IMR-90 (cell line): ENCODE data around the gene CMTM7. TPM values are rescaled to one million over a fixed set of nuclear protein-coding genes. Genes with fewer than 3 reads are reported as not detected.

Experiments
- ATAC-seq: fragments of 200-7000 bp; cut with Tn5 transposase; 2 replicates; pipeline ENCODE4 v1.9.1; 2020; ENCODE audit warnings: low read depth, mild to moderate bottlenecking, moderate library complexity
- BruUV-seq: library from RNA; stranded (reverse); fragments of 400-500 nt; replicated peaks from 2 replicates; lab custom pipeline; 2021; lab: Mats Ljungman, UMichigan
- CTCF ChIA-PET: fragments of 300-600 bp; formaldehyde crosslinking; extraction: SDS; loops from one replicate; lab custom pipeline; 2021; ENCODE audit warnings: antibody characterized with exemption; lab: Yijun Ruan, JAX
- POLR2A ChIA-PET: fragments of 300-600 bp; sonication (Branson Sonifier 250); formaldehyde crosslinking; loops from one replicate; lab custom pipeline; 2022; ENCODE audit warnings: antibody characterized with exemption; ENCODE audit not compliant: unreplicated experiment; lab: Charles Lee
- DNase-seq: peaks from one replicate; pipeline ENCODE4 v3.0.0; 2013
- H2AFZ ChIP-seq: replicated peaks from 2 replicates; pipeline ENCODE3; 2013; ENCODE audit warnings: low read length, mild to moderate bottlenecking; ENCODE audit not compliant: poor library complexity
- H2AK5ac ChIP-seq: 2 replicates; pipeline ENCODE4 v1.6.1; 2013; ENCODE audit warnings: low read depth, low read length, inconsistent platforms
- H2AK9ac ChIP-seq: replicated peaks from 2 replicates; pipeline ENCODE3; 2013; ENCODE audit warnings: mild to moderate bottlenecking, low read depth, low read length, moderate library complexity; ENCODE audit not compliant: poor library complexity
- H2BK120ac ChIP-seq: 2 replicates; pipeline ENCODE4 v1.6.1; 2013; ENCODE audit warnings: low read depth, low read length, inconsistent platforms
- H2BK15ac ChIP-seq: 3 replicates; pipeline ENCODE4 v1.6.1; 2013; ENCODE audit warnings: low read depth, low read length, inconsistent platforms
- H2BK20ac ChIP-seq: 2 replicates; pipeline ENCODE4 v1.6.1; 2013; ENCODE audit warnings: low read depth, mild to moderate bottlenecking, inconsistent platforms, low read length, moderate library complexity
- H2BK5ac ChIP-seq: 2 replicates; pipeline ENCODE4 v1.6.1; 2013; ENCODE audit warnings: mild to moderate bottlenecking, low read depth, low read length, inconsistent platforms; ENCODE audit not compliant: poor library complexity, severe bottlenecking
- H3K14ac ChIP-seq: replicated peaks from 2 replicates; pipeline ENCODE4 v1.6.1; 2013; ENCODE audit warnings: low read depth, low read length, inconsistent platforms
- H3K18ac ChIP-seq: 2 replicates; pipeline ENCODE4 v1.6.1; 2013; ENCODE audit warnings: low read depth, low read length, control low read depth
- H3K23ac ChIP-seq: 2 replicates; pipeline ENCODE4 v1.6.1; 2013; ENCODE audit warnings: low read depth, low read length, inconsistent platforms
- H3K27ac ChIP-seq: 2 replicates; pipeline ENCODE4 v1.5.1; 2013; ENCODE audit warnings: mild to moderate bottlenecking, control low read depth, low read length; ENCODE audit not compliant: insufficient read depth
- H3K27me3 ChIP-seq: 2 replicates; pipeline ENCODE4 v1.6.1; 2013; ENCODE audit warnings: low read length; ENCODE audit not compliant: control insufficient read depth, insufficient read depth
- H3K36me3 ChIP-seq: 2 replicates; pipeline ENCODE4 v1.6.1; 2013; ENCODE audit warnings: low read length, mixed read lengths; ENCODE audit not compliant: control insufficient read depth, insufficient read depth
- H3K4ac ChIP-seq: 2 replicates; pipeline ENCODE4 v1.6.1; 2013; ENCODE audit warnings: low read depth, low read length, inconsistent platforms
- H3K4me1 ChIP-seq: 2 replicates; pipeline ENCODE4 v1.6.1; 2013; ENCODE audit warnings: low read length, mixed read lengths; ENCODE audit not compliant: control insufficient read depth, insufficient read depth
- H3K4me2 ChIP-seq: 2 replicates; pipeline ENCODE4 v1.6.1; 2013; ENCODE audit warnings: low read depth, mild to moderate bottlenecking, control low read depth, low read length, moderate library complexity
- H3K4me3 ChIP-seq: 2 replicates; pipeline ENCODE4 v1.5.1; 2013; ENCODE audit warnings: low read depth, mild to moderate bottlenecking, control low read depth, low read length, moderate library complexity; ENCODE audit not compliant: insufficient read depth
- H3K56ac ChIP-seq: 2 replicates; pipeline ENCODE4 v1.6.1; 2013; ENCODE audit warnings: low read length, inconsistent platforms; ENCODE audit not compliant: insufficient read depth; ENCODE audit errors: extremely low read depth
- H3K79me1 ChIP-seq, 2 experiments: 2 replicates each; pipeline ENCODE4 v1.6.1; 2013; ENCODE audit warnings: low read length in 2 of 2, inconsistent platforms in 1 of 2, low read depth in 1 of 2
- H3K9ac ChIP-seq: 2 replicates; pipeline ENCODE4 v1.6.1; 2013; ENCODE audit warnings: low read depth, low read length, control low read depth
- H3K9me1 ChIP-seq: 2 replicates; pipeline ENCODE4 v1.6.1; 2013; ENCODE audit warnings: low read length, inconsistent platforms; ENCODE audit not compliant: insufficient read depth
- H3K9me3 ChIP-seq: 2 replicates; pipeline ENCODE4 v1.6.1; 2013; ENCODE audit warnings: low read length; ENCODE audit not compliant: control insufficient read depth, insufficient read depth
- H4K20me1 ChIP-seq: 2 replicates; pipeline ENCODE4 v1.6.1; 2013; ENCODE audit warnings: low read length, inconsistent platforms; ENCODE audit not compliant: insufficient read depth
- H4K5ac ChIP-seq: 2 replicates; pipeline ENCODE4 v1.6.1; 2013; ENCODE audit warnings: mild to moderate bottlenecking, low read depth, low read length, control low read depth
- H4K8ac ChIP-seq, 2 experiments: 2 replicates each; pipeline ENCODE4 v1.6.1; 2013; ENCODE audit warnings: low read depth in 2 of 2, low read length in 2 of 2, control low read depth in 1 of 2, inconsistent platforms in 1 of 2
- H4K91ac ChIP-seq: 2 replicates; pipeline ENCODE4 v1.6.1; 2013; ENCODE audit warnings: low read depth, low read length, inconsistent platforms; ENCODE audit not compliant: insufficient read depth
- SMC3 ChIP-seq: fragments of 150-350 bp; IDR thresholded peaks from 2 replicates; pipeline ENCODE4 v1.6.1; 2016; ENCODE audit warnings: low read depth, mild to moderate bottlenecking, antibody characterized with exemption, low read length, moderate library complexity
- WGBS, 2 experiments: methylation state at CpG; one replicate each; pipeline versions ENCODE4 v1.1.5 to v1.1.7; 2013; ENCODE audit warnings: missing lambda C conversion rate in 2 of 2; ENCODE audit not compliant: insufficient read length in 1 of 2; ENCODE audit errors: extremely low coverage in 2 of 2; 5-methylcytosine and 5-hydroxymethylcytosine counted together
- dilution Hi-C: fragments of 300-500 bp; cut with HindIII; formaldehyde crosslinking; loops from one replicate; pipeline ENCODE4 v1.14.3; 2018; ENCODE audit warnings: low sequenced_read_pairs; ENCODE audit not compliant: unreplicated experiment
- in situ Hi-C: fragments of 300-500 bp; cut with MboI; formaldehyde crosslinking; loops from 3 replicates; pipeline ENCODE4 v1.14.3; 2019; ENCODE audit warnings: low sequenced_read_pairs, inconsistent platforms, mixed read lengths
- intact Hi-C: fragments of 100-400 bp; cut with micrococcal nuclease; formaldehyde crosslinking; loops from 2 replicates; pipeline ENCODE4 v1.10.0; 2022
- polyA plus RNA-seq, 3 experiments: library from polyadenylated mRNA; depleted of rRNA; stranded (reverse); fragments of >200 nt; gene quantifications; 2 replicates each; pipeline ENCODE4 v1.2.3, GENCODE V29; 2012; ENCODE audit warnings: low replicate concordance in 1 of 3
- total RNA-seq: library from RNA; depleted of rRNA; stranded (reverse); fragments of >200 nt; gene quantifications from 2 replicates; pipeline ENCODE4 v1.2.3, GENCODE V29; 2012

The CMTM7 gene
- total and polyA plus RNA-seq, 2 of the 4 experiments (the other 2 are of a cell fraction), result 3.4 to 31.4 TPM

- no peak overlapping the region for H2AFZ ChIP-seq
- H4K91ac ChIP-seq, result no peak overlapping the region
- no peak overlapping the region for H3K18ac ChIP-seq
- H3K4ac ChIP-seq, result no peak overlapping the region
- H2BK20ac ChIP-seq, result no peak overlapping the region
- H2BK15ac ChIP-seq, result no peak overlapping the region
- H3K27ac ChIP-seq, result no peak overlapping the region
- H3K23ac ChIP-seq, result no peak overlapping the region
- H4K8ac ChIP-seq, result no peak overlapping the region
- peaks cover 4% of the 10 kb centered on the region for H3K9me3 ChIP-seq
- H3K4me1 ChIP-seq, result no peaks in the 10 kb centered on the region; the same call in 1 of the 2 replicates
- no peak overlapping the region for H2BK5ac ChIP-seq
- H3K9ac ChIP-seq, result no peak overlapping the region
- H3K14ac ChIP-seq, result no peak overlapping the region
- in situ Hi-C loops (loop anchor here (25.0 kb wide), 1 partner anchor 282 kb away; no protein-coding TSS in a partner anchor), dilution Hi-C loops (no loop called here), intact Hi-C loops (loop anchor here (5.0 kb wide), 1 partner anchor 287 kb away; no protein-coding TSS in a partner anchor)
- peaks cover 34% of the 10 kb centered on the region for H3K27me3 ChIP-seq
- no peaks in the 10 kb centered on the region for H3K79me1 ChIP-seq
- ChIA-PET POLR2A (no interaction called here), CTCF (no interaction called here)
- TF ChIP-seq SMC3, result no peak
- WGBS, 2 experiments, result no CpG with 5 or more reads among the region's 10 CpGs
- no peak overlapping the region for H4K5ac ChIP-seq
- no peak overlapping the region for H3K56ac ChIP-seq
- no peak overlapping the region for H3K4me3 ChIP-seq
- H2AK5ac ChIP-seq, result no peak overlapping the region
- ATAC-seq, result no peak
- H4K20me1 ChIP-seq, result no peaks in the 10 kb centered on the region
- DNase-seq, result no peak
- H3K36me3 ChIP-seq, result no peaks in the 10 kb centered on the region
- no peak overlapping the region for H3K4me2 ChIP-seq
- no TSS peak for BruUV-seq
- no peak overlapping the region for H2AK9ac ChIP-seq
- no peak overlapping the region for H2BK120ac ChIP-seq
- no peaks in the 10 kb centered on the region for H3K9me1 ChIP-seq
Observed at GRCh38 chr3:32379831-32380500, 11.7 kb upstream of the CMTM7 start.
